ENCODE results near the gene PSEN1.

GRCh38 chr14:73180385-73180805 is 44.1 kb downstream of the PSEN1 start:
- no peak for TF ChIP-seq POLR2AphosphoS5 (IDR thresholded peaks at IDR 0.05; ENCODE audit: low read depth, low read length)
- TF ChIP-seq TAF1 (IDR thresholded peaks at IDR 0.05; ENCODE audit: low read depth, low read length), result no peak
- no peak for TF ChIP-seq POLR2A (IDR thresholded peaks at IDR 0.05; ENCODE audit: low read depth, low read length)

All from GM12891 (cell line).